Activated naive CD8-positive, alpha-beta T cell treated with anti-CD3 and anti-CD28 coated beads, Interleukin-2, amount 10 ng/mL, durations not matched to agents 7 days and 5 days (primary cell): ENCODE data around the gene TLX1. TPM values are rescaled to one million over a fixed set of nuclear protein-coding genes. Genes with fewer than 3 reads are reported as not detected.

Experiments
- ATAC-seq: fragments of 150-1000 bp; cut with Tn5 transposase; one replicate; pipeline ENCODE4 v1.10.0; 2021; ENCODE audit warnings: low read depth, moderate library complexity
- POLR2A ChIA-PET: fragments of 350-600 bp; sonication (Branson Sonifier 250); formaldehyde crosslinking; loops from one replicate; lab custom pipeline; 2021; ENCODE audit warnings: antibody characterized with exemption; lab: Charles Lee
- DNase-seq: peaks from one replicate; pipeline ENCODE4 v3.0.0; 2021
- H3K27ac Mint-ChIP-seq: one replicate; pipeline ENCODE4 v1.8.0; 2022; ENCODE audit warnings: mild to moderate bottlenecking, mixed read lengths
- H3K27me3 Mint-ChIP-seq: one replicate; pipeline ENCODE4 v1.8.0; 2022; ENCODE audit warnings: mild to moderate bottlenecking, moderate library complexity, mixed read lengths
- H3K36me3 Mint-ChIP-seq: one replicate; pipeline ENCODE4 v1.8.0; 2021; ENCODE audit warnings: mild to moderate bottlenecking, mixed read lengths
- H3K4me1 Mint-ChIP-seq: one replicate; pipeline ENCODE4 v1.8.0; 2021; ENCODE audit warnings: mixed read lengths
- H3K4me3 Mint-ChIP-seq: one replicate; pipeline ENCODE4 v1.8.0; 2022; ENCODE audit warnings: mild to moderate bottlenecking, moderate library complexity, mixed read lengths
- H3K9me3 Mint-ChIP-seq: one replicate; pipeline ENCODE4 v1.8.0; 2021; ENCODE audit warnings: mixed read lengths
- total RNA-seq, 2 experiments: library from RNA; stranded (reverse); gene quantifications; one replicate each; pipeline ENCODE4 v1.2.3, GENCODE V29; 2021

TLX1 gene
- total RNA-seq, result not detected

- Mint-ChIP-seq H3K4me1 (peaks cover 18% of the 10 kb centered on the region), H3K27ac (no peak within 1 kb of the TSS), H3K36me3 (no peaks in the 10 kb centered on the region), H3K4me3 (no peak within 1 kb of the TSS), H3K9me3 (no peaks in the 10 kb centered on the region), H3K27me3 (peaks cover 87% of the 10 kb centered on the region)
- DNase-seq, result no peak
- peak; percentile 27 for ATAC-seq
- POLR2A ChIA-PET, result interaction anchor here (0.7 kb wide), 1 partner anchor 56 kb away, joined by 4 read pairs; no protein-coding TSS in a partner anchor
These were observed at the start of gene TLX1 for GRCh38 chr10:101130984-101131961. TSS of gene TLX1 (plus strand) at chr10:101131300. CDS start at chr10:101131542, 242 bp downstream.

- Mint-ChIP-seq H3K36me3 (no peaks in the 10 kb centered on the region), H3K4me1 (no peaks in the 10 kb centered on the region), H3K27ac (no peak overlapping the region), H3K4me3 (no peak overlapping the region), H3K27me3 (peaks cover 37% of the 10 kb centered on the region), H3K9me3 (no peaks in the 10 kb centered on the region)
- no peak for DNase-seq
- ATAC-seq, result no peak
- POLR2A ChIA-PET, result no interaction called here
These were observed 45.3 kb upstream of the TLX1 start for GRCh38 chr10:101085846-101086245.

- POLR2A ChIA-PET, result no interaction called here
- Mint-ChIP-seq H3K36me3 (no peaks in the 10 kb centered on the region), H3K9me3 (no peaks in the 10 kb centered on the region), H3K27me3 (peaks cover 45% of the 10 kb centered on the region), H3K4me3 (no peak overlapping the region), H3K4me1 (no peaks in the 10 kb centered on the region), H3K27ac (no peak overlapping the region)
- no peak for ATAC-seq
- no peak for DNase-seq
These were observed 43.7 kb upstream of the TLX1 start for GRCh38 chr10:101087376-101087775.

GRCh38 chr10:101087965-101088364 is 43.1 kb upstream of the TLX1 start:
- no peaks in the 10 kb centered on the region for H3K36me3 Mint-ChIP-seq
- POLR2A ChIA-PET, result interaction anchor here (0.9 kb wide), 1 partner anchor 16 kb away, joined by 3 read pairs; no protein-coding TSS in a partner anchor
- DNase-seq (no peak), ATAC-seq (no peak)
- no peak overlapping the region for H3K4me3 Mint-ChIP-seq
- H3K4me1 Mint-ChIP-seq, result no peaks in the 10 kb centered on the region
- no peaks in the 10 kb centered on the region for H3K9me3 Mint-ChIP-seq
- no peak overlapping the region for H3K27ac Mint-ChIP-seq
- peaks cover 50% of the 10 kb centered on the region for H3K27me3 Mint-ChIP-seq

GRCh38 chr10:101089520-101090299 is 41.4 kb upstream of the TLX1 start:
- POLR2A ChIA-PET, result interaction anchor here (0.6 kb wide), 1 partner anchor 726 kb away, joined by 7 read pairs; no protein-coding TSS in a partner anchor
- Mint-ChIP-seq H3K4me1 (no peaks in the 10 kb centered on the region), H3K27ac (no peak overlapping the region), H3K36me3 (no peaks in the 10 kb centered on the region), H3K4me3 (no peak overlapping the region), H3K27me3 (peaks cover 50% of the 10 kb centered on the region), H3K9me3 (no peaks in the 10 kb centered on the region)
- DNase-seq, result no peak
- no peak for ATAC-seq

GRCh38 chr10:101090597-101090996 is 40.5 kb upstream of the TLX1 start:
- Mint-ChIP-seq H3K27ac (no peak overlapping the region), H3K9me3 (no peaks in the 10 kb centered on the region), H3K27me3 (peaks cover 46% of the 10 kb centered on the region), H3K4me1 (peaks cover 1% of the 10 kb centered on the region), H3K36me3 (no peaks in the 10 kb centered on the region), H3K4me3 (no peak overlapping the region)
- POLR2A ChIA-PET, result no interaction called here
- ATAC-seq, result no peak
- no peak for DNase-seq

- H3K4me3 Mint-ChIP-seq, result no peak overlapping the region
- H3K27me3 Mint-ChIP-seq, result peaks cover 41% of the 10 kb centered on the region
- POLR2A ChIA-PET, result no interaction called here
- no peak overlapping the region for H3K27ac Mint-ChIP-seq
- no peaks in the 10 kb centered on the region for H3K36me3 Mint-ChIP-seq
- peaks cover 3% of the 10 kb centered on the region for H3K4me1 Mint-ChIP-seq
- ATAC-seq (no peak), DNase-seq (no peak)
- no peaks in the 10 kb centered on the region for H3K9me3 Mint-ChIP-seq
These were observed 39.4 kb upstream of the TLX1 start for GRCh38 chr10:101091546-101092290.

GRCh38 chr10:101092881-101093354 is 38.2 kb upstream of the TLX1 start:
- POLR2A ChIA-PET, result no interaction called here
- Mint-ChIP-seq H3K27me3 (peaks cover 35% of the 10 kb centered on the region), H3K9me3 (no peaks in the 10 kb centered on the region), H3K4me1 (peaks cover 3% of the 10 kb centered on the region), H3K4me3 (no peak overlapping the region), H3K36me3 (no peaks in the 10 kb centered on the region), H3K27ac (no peak overlapping the region)
- no peak for DNase-seq
- ATAC-seq, result no peak

- no peak overlapping the region for H3K4me3 Mint-ChIP-seq
- ATAC-seq (no peak), DNase-seq (no peak)
- H3K36me3 Mint-ChIP-seq, result no peaks in the 10 kb centered on the region
- H3K27ac Mint-ChIP-seq, result no peak overlapping the region
- peaks cover 3% of the 10 kb centered on the region for H3K4me1 Mint-ChIP-seq
- POLR2A ChIA-PET, result interaction anchor here (1.6 kb wide), 1 partner anchor 48 kb away, joined by 10 read pairs; no protein-coding TSS in a partner anchor
- H3K9me3 Mint-ChIP-seq, result no peaks in the 10 kb centered on the region
- H3K27me3 Mint-ChIP-seq, result peaks cover 25% of the 10 kb centered on the region
These were observed 36.8 kb upstream of the TLX1 start for GRCh38 chr10:101094121-101094879.

GRCh38 chr10:101095004-101095403 is 36.1 kb upstream of the TLX1 start:
- DNase-seq, result no peak
- Mint-ChIP-seq H3K27me3 (peaks cover 28% of the 10 kb centered on the region), H3K9me3 (no peaks in the 10 kb centered on the region), H3K27ac (no peak overlapping the region), H3K4me3 (no peak overlapping the region), H3K36me3 (no peaks in the 10 kb centered on the region), H3K4me1 (peaks cover 3% of the 10 kb centered on the region)
- no peak for ATAC-seq
- POLR2A ChIA-PET, result interaction anchor here (1.6 kb wide), 1 partner anchor 47 kb away, joined by 10 read pairs; no protein-coding TSS in a partner anchor

GRCh38 chr10:101095550-101096213 is 35.4 kb upstream of the TLX1 start:
- Mint-ChIP-seq H3K36me3 (no peaks in the 10 kb centered on the region), H3K4me3 (no peak overlapping the region), H3K4me1 (peaks cover 3% of the 10 kb centered on the region), H3K27ac (no peak overlapping the region), H3K27me3 (peaks cover 25% of the 10 kb centered on the region), H3K9me3 (no peaks in the 10 kb centered on the region)
- POLR2A ChIA-PET, result interaction anchor here (1.6 kb wide), 1 partner anchor 46 kb away, joined by 10 read pairs; no protein-coding TSS in a partner anchor
- ATAC-seq, result peak; percentile 89
- DNase-seq, result peak; percentile 78
